Brain microvascular endothelial cell (primary cell): ENCODE measurements around the gene PBX3.

Source experiments
- DNase-seq: peaks from one replicate; pipeline ENCODE4 v3.0.0-alpha.2; 2020
- H3K27ac ChIP-seq: fragments of 250-450 bp; sonication (Bioruptor Pico); 2 replicates; pipeline ENCODE4 v1.5.1; 2020; ENCODE audit warnings: mild to moderate bottlenecking, moderate library complexity
- H3K27me3 ChIP-seq: fragments of 250-450 bp; sonication (Bioruptor Pico); replicated peaks from 2 replicates; pipeline ENCODE4 v1.5.1; 2020; ENCODE audit warnings: mild to moderate bottlenecking
- H3K36me3 ChIP-seq: fragments of 250-450 bp; sonication (Bioruptor Pico); replicated peaks from 2 replicates; pipeline ENCODE4 v1.5.1; 2020; ENCODE audit warnings: mild to moderate bottlenecking
- H3K4me3 ChIP-seq: 2 replicates; pipeline ENCODE4 v1.5.1; 2011; ENCODE audit warnings: low read depth, mild to moderate bottlenecking, control low read depth, low read length, moderate library complexity
- CTCF ChIP-seq: IDR thresholded peaks from 2 replicates; pipeline ENCODE4 v1.5.1; 2011; ENCODE audit warnings: low read depth, mild to moderate bottlenecking, moderate library complexity, low read length, control low read depth, inconsistent platforms; ENCODE audit errors: missing control alignments
- in situ Hi-C: cut with HindIII; loops from 2 replicates; pipeline ENCODE4 v1.10.0; 2017; ENCODE audit warnings: low sequenced_read_pairs, low pct_ligation_motif_present

The PBX3 gene

GRCh38 chr9:125749951-125750626 is 2.9 kb downstream of the PBX3 start:
- in situ Hi-C loops, result no loop called here
- no peak for DNase-seq
- no peaks in the 10 kb centered on the region for H3K27me3 ChIP-seq
- H3K4me3 ChIP-seq, result no peak overlapping the region
- H3K36me3 ChIP-seq, result no peaks in the 10 kb centered on the region
- H3K27ac ChIP-seq, result no peak overlapping the region
- TF ChIP-seq CTCF, result no peak

- Histone ChIP-seq H3K27ac (no peak overlapping the region), H3K4me3 (no peak overlapping the region), H3K36me3 (no peaks in the 10 kb centered on the region), H3K27me3 (no peaks in the 10 kb centered on the region)
- no peak for TF ChIP-seq CTCF
- in situ Hi-C loops, result no loop called here
- DNase-seq, result no peak
Measured at GRCh38 chr9:125750627-125751011, 3.4 kb downstream of the PBX3 start.

GRCh38 chr9:125752070-125752628 is 5.0 kb downstream of the PBX3 start:
- Histone ChIP-seq H3K4me3 (no peak overlapping the region), H3K27ac (no peak overlapping the region), H3K36me3 (no peaks in the 10 kb centered on the region), H3K27me3 (no peaks in the 10 kb centered on the region)
- DNase-seq, result no peak
- no peak for TF ChIP-seq CTCF
- in situ Hi-C loops, result no loop called here

GRCh38 chr9:125754096-125754495 is 6.9 kb downstream of the PBX3 start:
- Histone ChIP-seq H3K36me3 (no peaks in the 10 kb centered on the region), H3K27ac (no peak overlapping the region), H3K4me3 (no peak overlapping the region), H3K27me3 (no peaks in the 10 kb centered on the region)
- DNase-seq, result no peak
- no peak for TF ChIP-seq CTCF
- in situ Hi-C loops, result no loop called here

- Histone ChIP-seq H3K27me3 (no peaks in the 10 kb centered on the region), H3K36me3 (no peaks in the 10 kb centered on the region), H3K4me3 (no peak overlapping the region), H3K27ac (no peak overlapping the region)
- TF ChIP-seq CTCF, result no peak
- no peak for DNase-seq
- in situ Hi-C loops, result no loop called here
Measured at GRCh38 chr9:125755340-125755739, 8.2 kb downstream of the PBX3 start.

GRCh38 chr9:125756518-125756917 is 9.3 kb downstream of the PBX3 start:
- DNase-seq, result no peak
- H3K36me3 ChIP-seq, result no peaks in the 10 kb centered on the region
- H3K27ac ChIP-seq, result no peak overlapping the region
- no peaks in the 10 kb centered on the region for H3K27me3 ChIP-seq
- in situ Hi-C loops, result no loop called here
- no peak for TF ChIP-seq CTCF
- no peak overlapping the region for H3K4me3 ChIP-seq
